Neural progenitor cell (in vitro differentiated cells): ENCODE measurements around the gene TFE3.

ENCODE experiments used
- CTCF ChIP-seq: fragments of 200-600 bp; sonication (generic); IDR thresholded peaks from 2 replicates; pipeline ENCODE4 v1.5.1; 2017; ENCODE audit warnings: antibody characterized with exemption, mild to moderate bottlenecking
- EZH2 ChIP-seq: fragments of 200-600 bp; sonication (generic); IDR thresholded peaks from 2 replicates; pipeline ENCODE4 v1.6.1; 2017; ENCODE audit warnings: antibody characterized with exemption, mild to moderate bottlenecking, moderate library complexity

- no peak for TF ChIP-seq CTCF
- no peak for TF ChIP-seq EZH2
Measured at GRCh38 chrX:49060914-49061313, 17.8 kb upstream of the TFE3 start.
